ENCODE results near the gene FLYWCH2.

- TF ChIP-seq EZH2phosphoT487 (IDR thresholded peaks at IDR 0.05) = no peak
- TF ChIP-seq EZH2 (IDR thresholded peaks at IDR 0.05) = no peak
Observed at GRCh38 chr16:2874032-2874911, 8.7 kb upstream of the FLYWCH2 start.
